Activated naive CD8-positive, alpha-beta T cell (primary cell): ENCODE measurements around the gene EIF4A2.
A peak's percentile ranks its signal among the peaks of the same experiment; 100 is the strongest.
"Not testable (repeated sequence)": the region's sequence is repeated elsewhere in the genome, so short reads cannot be mapped to it uniquely, and the experiment has no call there.

Experiments used
- H3K27ac Mint-ChIP-seq: one replicate; pipeline ENCODE4 v1.8.0; 2021; ENCODE audit warnings: mixed read lengths
- H3K27me3 Mint-ChIP-seq: one replicate; pipeline ENCODE4 v1.8.0; 2021; ENCODE audit warnings: mixed read lengths
- H3K36me3 Mint-ChIP-seq: one replicate; pipeline ENCODE4 v1.8.0; 2021; ENCODE audit warnings: mixed read lengths
- H3K4me1 Mint-ChIP-seq: one replicate; pipeline ENCODE4 v1.8.0; 2021; ENCODE audit warnings: low read depth, mixed read lengths
- H3K4me3 Mint-ChIP-seq: one replicate; pipeline ENCODE4 v1.8.0; 2021; ENCODE audit warnings: mild to moderate bottlenecking, mixed read lengths
- H3K9me3 Mint-ChIP-seq: one replicate; pipeline ENCODE4 v1.8.0; 2021; ENCODE audit warnings: low read depth, mixed read lengths

The EIF4A2 gene

GRCh38 chr3:186798239-186798874, 15.0 kb downstream of the EIF4A2 start:
- Mint-ChIP-seq H3K36me3 (peaks cover 16% of the 10 kb centered on the region), H3K9me3 (no peaks in the 10 kb centered on the region), H3K4me3 (no peak overlapping the region), H3K27ac (no peak overlapping the region), H3K4me1 (peaks cover 19% of the 10 kb centered on the region), H3K27me3 (no peaks in the 10 kb centered on the region)

GRCh38 chr3:186800285-186800684, 16.9 kb downstream of the EIF4A2 start:
- Mint-ChIP-seq H3K9me3 (no peaks in the 10 kb centered on the region), H3K4me3 (no peak overlapping the region), H3K36me3 (peaks cover 15% of the 10 kb centered on the region), H3K4me1 (peaks cover 27% of the 10 kb centered on the region), H3K27ac (no peak overlapping the region), H3K27me3 (no peaks in the 10 kb centered on the region)

GRCh38 chr3:186802701-186803100, 19.3 kb downstream of the EIF4A2 start:
- Mint-ChIP-seq H3K27me3 (no peaks in the 10 kb centered on the region), H3K9me3 (no peaks in the 10 kb centered on the region), H3K36me3 (peaks cover 11% of the 10 kb centered on the region), H3K4me1 (peaks cover 42% of the 10 kb centered on the region), H3K27ac (no peak overlapping the region), H3K4me3 (no peak overlapping the region)

DNA sequence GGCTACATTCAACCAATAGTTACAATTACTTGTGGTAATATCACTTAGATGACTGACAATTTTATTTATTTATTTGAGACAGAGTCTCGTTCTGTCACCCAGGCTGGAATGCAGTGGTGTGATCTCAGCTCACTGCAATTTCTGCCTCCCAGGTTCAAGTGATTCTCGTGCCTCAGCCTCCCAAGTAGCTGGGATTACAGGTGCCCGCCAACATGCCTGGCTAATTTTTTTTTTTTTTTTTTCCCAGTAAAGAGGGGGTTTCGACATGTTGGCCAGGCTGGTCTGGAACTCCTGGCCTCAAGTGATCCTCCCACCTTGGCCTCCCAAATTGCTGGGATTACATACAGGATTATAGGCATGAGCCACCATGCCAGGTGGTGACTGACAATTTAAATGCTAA, 20.1 kb downstream of the EIF4A2 start:
- H3K4me1 Mint-ChIP-seq = peaks cover 41% of the 10 kb centered on the region
- H3K36me3 Mint-ChIP-seq, H3K27me3 Mint-ChIP-seq, H3K27ac Mint-ChIP-seq, H3K9me3 Mint-ChIP-seq, H3K4me3 Mint-ChIP-seq: not testable (repeated sequence)

DNA sequence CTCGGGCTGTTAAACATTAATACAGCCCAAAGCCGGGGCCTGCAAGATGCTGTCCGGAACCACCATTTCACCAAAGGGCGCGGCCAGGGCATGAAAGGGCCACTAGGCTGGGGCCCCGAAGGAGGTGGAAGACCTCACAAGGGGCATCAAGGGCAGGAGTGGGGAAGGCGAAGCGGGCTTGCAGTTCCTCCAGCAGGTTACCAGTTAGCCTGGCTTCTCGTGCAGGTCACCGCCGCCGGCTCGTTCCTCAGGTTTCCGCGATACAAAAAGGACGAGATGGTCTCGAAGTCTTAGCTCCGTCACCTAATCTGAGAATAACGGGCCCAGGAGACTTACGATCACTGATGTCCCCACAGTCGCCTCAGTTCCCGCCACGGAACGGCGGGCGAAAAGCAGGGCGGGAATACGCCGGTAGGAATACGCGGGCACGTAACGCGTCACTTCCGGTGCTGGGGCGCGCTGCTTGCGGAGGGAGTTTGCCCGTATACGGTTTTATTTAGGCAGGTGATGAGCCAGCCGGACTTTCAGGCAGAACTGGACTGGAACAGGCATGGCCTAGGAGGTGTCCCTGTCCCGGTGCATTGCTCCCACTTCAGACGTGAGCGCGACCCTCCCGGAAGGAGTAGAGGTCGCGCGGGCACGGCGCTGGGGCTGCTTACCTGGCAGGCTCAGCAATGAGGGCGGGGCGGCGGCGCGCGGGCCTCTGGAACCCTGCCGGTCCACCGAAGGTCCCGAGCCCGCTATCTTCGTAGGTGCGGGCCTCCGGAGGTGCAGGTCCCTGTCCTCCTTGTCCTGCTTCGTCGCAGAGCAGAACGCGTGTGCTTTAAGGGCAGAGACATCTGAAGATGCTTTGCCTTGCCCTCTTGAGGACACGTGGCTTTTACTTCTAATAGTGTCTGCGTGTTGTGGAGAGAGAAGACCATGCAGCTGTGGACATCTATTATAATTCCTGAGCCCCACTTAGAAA, 23.0 kb downstream of the EIF4A2 start, which contains the start of gene RFC4:
Gene RFC4, minus strand, starts transcription at position 394 of the 967 bp plus-strand sequence. CDS start 1,769 bp downstream, outside the sequence.
- peaks cover 3% of the 10 kb centered on the region for H3K36me3 Mint-ChIP-seq
- H3K9me3 Mint-ChIP-seq = no peaks in the 10 kb centered on the region
- peak within 1 kb of the TSS; percentile 94 for H3K4me3 Mint-ChIP-seq
- peak within 1 kb of the TSS; percentile 95 for H3K27ac Mint-ChIP-seq
- peaks cover 24% of the 10 kb centered on the region for H3K4me1 Mint-ChIP-seq
- H3K27me3 Mint-ChIP-seq = no peaks in the 10 kb centered on the region

- Mint-ChIP-seq H3K27ac (peak overlapping the region; percentile 95), H3K36me3 (peaks cover 3% of the 10 kb centered on the region), H3K9me3 (no peaks in the 10 kb centered on the region), H3K27me3 (no peaks in the 10 kb centered on the region), H3K4me3 (peak overlapping the region; percentile 94), H3K4me1 (peaks cover 24% of the 10 kb centered on the region)
These were observed 23.9 kb downstream of the EIF4A2 start for GRCh38 chr3:186807231-186807630.

- Mint-ChIP-seq H3K4me1 (peaks cover 14% of the 10 kb centered on the region), H3K27ac (no peak overlapping the region), H3K36me3 (no peaks in the 10 kb centered on the region), H3K9me3 (no peaks in the 10 kb centered on the region), H3K4me3 (no peak overlapping the region), H3K27me3 (no peaks in the 10 kb centered on the region)
These were observed 27.1 kb downstream of the EIF4A2 start for GRCh38 chr3:186810336-186810996.

GRCh38 chr3:186811313-186811712, 27.9 kb downstream of the EIF4A2 start:
- not testable (repeated sequence) for H3K36me3 Mint-ChIP-seq, H3K27ac Mint-ChIP-seq, H3K27me3 Mint-ChIP-seq, H3K9me3 Mint-ChIP-seq, H3K4me3 Mint-ChIP-seq
- H3K4me1 Mint-ChIP-seq = peaks cover 12% of the 10 kb centered on the region

GRCh38 chr3:186814100-186814499, 30.7 kb downstream of the EIF4A2 start:
- Mint-ChIP-seq H3K36me3 (no peaks in the 10 kb centered on the region), H3K9me3 (no peaks in the 10 kb centered on the region), H3K4me1 (no peaks in the 10 kb centered on the region), H3K4me3 (no peak overlapping the region), H3K27ac (no peak overlapping the region), H3K27me3 (no peaks in the 10 kb centered on the region)

- Mint-ChIP-seq H3K27me3 (no peaks in the 10 kb centered on the region), H3K4me1 (no peaks in the 10 kb centered on the region), H3K27ac (no peak overlapping the region), H3K9me3 (no peaks in the 10 kb centered on the region), H3K36me3 (no peaks in the 10 kb centered on the region), H3K4me3 (no peak overlapping the region)
These were observed 32.1 kb downstream of the EIF4A2 start for GRCh38 chr3:186815435-186815834.

- Mint-ChIP-seq H3K27me3 (no peaks in the 10 kb centered on the region), H3K4me3 (no peak overlapping the region), H3K9me3 (no peaks in the 10 kb centered on the region), H3K36me3 (no peaks in the 10 kb centered on the region), H3K4me1 (peaks cover 2% of the 10 kb centered on the region), H3K27ac (no peak overlapping the region)
These were observed 35.1 kb downstream of the EIF4A2 start for GRCh38 chr3:186818516-186818915.

GRCh38 chr3:186818956-186819355, 35.6 kb downstream of the EIF4A2 start:
- H3K4me1 Mint-ChIP-seq = peaks cover 2% of the 10 kb centered on the region
- H3K27ac Mint-ChIP-seq = no peak overlapping the region
- H3K4me3 Mint-ChIP-seq = no peak overlapping the region
- H3K36me3 Mint-ChIP-seq = no peaks in the 10 kb centered on the region
- H3K27me3 Mint-ChIP-seq = no peaks in the 10 kb centered on the region
- no peaks in the 10 kb centered on the region for H3K9me3 Mint-ChIP-seq

GRCh38 chr3:186821429-186822387, 38.3 kb downstream of the EIF4A2 start:
- Mint-ChIP-seq H3K4me3 (no peak overlapping the region), H3K9me3 (no peaks in the 10 kb centered on the region), H3K36me3 (no peaks in the 10 kb centered on the region), H3K27ac (no peak overlapping the region), H3K4me1 (peaks cover 14% of the 10 kb centered on the region), H3K27me3 (no peaks in the 10 kb centered on the region)

DNA sequence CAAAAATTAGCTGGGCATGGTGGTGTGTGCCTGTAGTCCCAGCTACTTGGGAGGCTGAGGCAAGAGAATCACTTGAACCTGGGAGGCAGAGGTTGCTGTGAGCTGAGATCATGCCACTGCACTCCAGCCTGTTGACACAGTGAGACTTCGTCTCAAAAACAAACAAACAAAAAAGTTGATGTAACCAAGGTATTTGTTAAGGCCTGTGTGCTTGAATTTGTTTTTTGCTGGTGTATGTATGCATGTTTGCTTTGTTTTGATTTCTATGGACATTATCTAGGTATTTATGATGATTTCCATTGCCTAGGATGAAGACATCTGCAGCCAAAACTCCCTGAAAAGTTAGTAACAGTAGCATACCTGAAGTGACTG, 39.0 kb downstream of the EIF4A2 start:
- not testable (repeated sequence) for H3K36me3 Mint-ChIP-seq

More for the DNA sequence above, 39.0 kb downstream of the EIF4A2 start:
- not testable (repeated sequence) for H3K27ac Mint-ChIP-seq, H3K27me3 Mint-ChIP-seq, H3K9me3 Mint-ChIP-seq, H3K4me3 Mint-ChIP-seq
- peaks cover 14% of the 10 kb centered on the region for H3K4me1 Mint-ChIP-seq
